Sigmoid colon (tissue), 7 donors: ENCODE data around the gene RFC5. TPM values are rescaled to one million over a fixed set of nuclear protein-coding genes. Genes with fewer than 3 reads are reported as not detected.

Experiments
- DNase-seq: peaks from one replicate; pipeline ENCODE4 v3.0.0-alpha.2; 2019
- H3K27ac ChIP-seq, 4 donors: fragments of 200-600 bp; sonication (generic); one replicate each; pipeline ENCODE4 v1.5.1; 2016 to 2019; ENCODE audit warnings: mild to moderate bottlenecking in 1 of 4
- H3K27me3 ChIP-seq, 3 donors: fragments of 200-600 bp; sonication (generic); one replicate each; pipeline ENCODE4 v1.5.1; 2019; ENCODE audit warnings: mild to moderate bottlenecking in 1 of 3
- H3K36me3 ChIP-seq, 4 donors: fragments of 200-600 bp; sonication (generic); one replicate each; pipeline ENCODE4 v1.5.1; 2016 to 2019
- H3K4me1 ChIP-seq, 4 donors: fragments of 200-600 bp; sonication (generic); one replicate each; pipeline ENCODE4 v1.5.1; 2017 to 2019
- H3K4me3 ChIP-seq, 4 donors: fragments of 200-600 bp; sonication (generic); one replicate each; pipeline ENCODE4 v1.5.1; 2017 to 2019; ENCODE audit warnings: mild to moderate bottlenecking in 2 of 4, moderate library complexity in 1 of 4
- H3K9me3 ChIP-seq, 4 donors: fragments of 200-600 bp in 3 of 4; sonication (generic) in 3 of 4; one replicate each; pipeline versions ENCODE4 v1.5.1 to v1.6.1; 2013 to 2019
- EP300 ChIP-seq, 4 donors: sonication (generic); formaldehyde crosslinking; IDR thresholded peaks; one replicate each; pipeline ENCODE4 v1.6.1; 2017; ENCODE audit warnings: antibody characterized with exemption in 4 of 4
- POLR2A ChIP-seq, 2 donors: fragments of 450-650 bp; IDR thresholded peaks; one replicate each; pipeline ENCODE4 v1.6.1; 2016; ENCODE audit warnings: antibody characterized with exemption in 2 of 2, mild to moderate bottlenecking in 2 of 2, moderate library complexity in 2 of 2
- POLR2AphosphoS5 ChIP-seq, 4 donors: sonication (generic); formaldehyde crosslinking; IDR thresholded peaks; one replicate each; pipeline ENCODE4 v1.6.1; 2017; ENCODE audit warnings: antibody characterized with exemption in 4 of 4
- WGBS, 2 donors: extraction: QIAGEN DNeasy Blood & Tissue Kit; methylation state at CpG; one replicate each; pipeline ENCODE4 v1.1.7; 2013; 5-methylcytosine and 5-hydroxymethylcytosine counted together
- intact Hi-C: fragments of 100-400 bp; cut with DNase I; formaldehyde crosslinking; loops from one replicate; pipeline ENCODE4 v1.15.1; 2023
- polyA plus RNA-seq, 3 donors: library from polyadenylated mRNA; stranded (reverse); fragments of 200-250 nt; gene quantifications; one replicate each; pipeline ENCODE4 v1.2.3, GENCODE V29; 2013
- total RNA-seq, 4 donors: library from RNA; depleted of rRNA; stranded (reverse); fragments of >200 nt; gene quantifications; one replicate each; pipeline ENCODE4 v1.1.0, GENCODE V29; 2016
- TF ChIP-seq, protein P1 (sequence below), 4 experiments: fragments of 450-650 bp in 3 of 4; fragments of 200-600 bp in 1 of 4; IDR thresholded peaks; one replicate each; pipeline ENCODE4 v1.5.1; 2016 to 2019; ENCODE audit warnings: antibody characterized with exemption in 4 of 4, mild to moderate bottlenecking in 3 of 4, moderate library complexity in 2 of 4
- donor health status: healthy with polysubstance abuse.
- donor health status: Bipolar disorder and iron deficiency.
- donor health status: healthy.

The RFC5 gene
- total and polyA plus RNA-seq, 7 donors = 6.9 to 15.1 (median 10.7) TPM

DNA sequence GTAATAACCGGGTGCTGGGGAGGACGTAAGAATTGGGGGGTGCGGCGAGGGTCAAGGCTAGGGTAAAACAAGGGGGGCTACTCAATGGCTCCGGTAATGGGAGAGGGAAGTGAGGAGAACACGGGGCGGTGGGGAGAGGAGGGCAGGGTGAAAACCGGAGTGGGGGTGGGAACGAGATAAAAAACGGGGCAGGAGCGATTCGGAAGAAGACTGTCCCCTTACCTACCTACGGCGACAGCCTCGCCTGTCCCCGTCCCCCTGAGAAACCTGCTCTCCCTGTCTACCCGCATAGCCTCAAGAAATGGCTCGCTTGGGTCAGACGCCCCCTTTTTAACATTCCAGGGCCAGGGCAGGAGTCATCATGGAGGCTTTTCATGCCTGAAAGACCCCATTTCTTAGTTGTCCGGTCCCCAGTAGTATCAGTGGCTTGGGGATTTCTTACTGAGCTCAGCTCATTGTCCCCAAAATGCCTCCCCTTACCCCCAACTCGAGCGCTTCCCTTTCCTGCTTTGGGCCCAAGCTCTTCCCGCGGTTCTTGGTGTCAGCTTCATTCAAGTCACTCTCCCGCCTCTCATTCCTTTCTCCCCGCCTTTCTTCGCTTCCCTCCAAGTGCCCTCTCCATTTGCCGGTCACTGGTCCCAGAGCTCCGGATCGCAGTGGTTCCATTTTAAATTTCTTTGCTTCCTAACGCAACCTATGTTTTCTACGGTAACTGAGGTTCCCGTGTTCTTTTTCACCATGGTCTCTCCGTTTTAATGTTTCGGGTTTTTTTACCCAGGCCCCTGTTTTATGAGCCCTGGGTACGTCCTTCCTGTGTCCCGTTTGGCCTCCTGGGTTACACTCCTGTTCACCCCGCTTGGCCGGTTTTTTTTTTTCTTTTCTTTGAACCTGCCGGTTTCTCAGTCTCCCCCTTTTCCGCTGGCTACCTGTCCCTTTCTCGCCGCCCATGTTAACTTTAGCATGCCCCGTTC, 45.7 kb downstream of the RFC5 start:
- peaks cover 0 to 36% (median 23%) of the 10 kb centered on the region in 4 donors for H3K4me1 ChIP-seq
- intact Hi-C loops = loop anchor here (1.0 to 10.0 kb wide), 6 partner anchors 41 to 473 kb away; partner anchors contain the start of genes RFC5 and TAOK3
- H3K9me3 ChIP-seq = no peaks in the 10 kb centered on the region
- WGBS, 2 donors = 1% methylated on average over 44 of the region's 44 CpGs
- H3K27me3 ChIP-seq = no peaks in the 10 kb centered on the region
- H3K36me3 ChIP-seq = no peaks in the 10 kb centered on the region
- TF ChIP-seq POLR2AphosphoS5 (IDR thresholded peaks at IDR 0.05) (peak in 2 of 4 donors; percentile 44 to 45), EP300 (IDR thresholded peaks at IDR 0.05) (no peak)
- H3K4me3 ChIP-seq = peak overlapping the region; percentile 81 to 89 (median 84)
- peak; percentile 78 for DNase-seq
- peak overlapping the region; percentile 94 to 98 (median 98) for H3K27ac ChIP-seq

DNA sequence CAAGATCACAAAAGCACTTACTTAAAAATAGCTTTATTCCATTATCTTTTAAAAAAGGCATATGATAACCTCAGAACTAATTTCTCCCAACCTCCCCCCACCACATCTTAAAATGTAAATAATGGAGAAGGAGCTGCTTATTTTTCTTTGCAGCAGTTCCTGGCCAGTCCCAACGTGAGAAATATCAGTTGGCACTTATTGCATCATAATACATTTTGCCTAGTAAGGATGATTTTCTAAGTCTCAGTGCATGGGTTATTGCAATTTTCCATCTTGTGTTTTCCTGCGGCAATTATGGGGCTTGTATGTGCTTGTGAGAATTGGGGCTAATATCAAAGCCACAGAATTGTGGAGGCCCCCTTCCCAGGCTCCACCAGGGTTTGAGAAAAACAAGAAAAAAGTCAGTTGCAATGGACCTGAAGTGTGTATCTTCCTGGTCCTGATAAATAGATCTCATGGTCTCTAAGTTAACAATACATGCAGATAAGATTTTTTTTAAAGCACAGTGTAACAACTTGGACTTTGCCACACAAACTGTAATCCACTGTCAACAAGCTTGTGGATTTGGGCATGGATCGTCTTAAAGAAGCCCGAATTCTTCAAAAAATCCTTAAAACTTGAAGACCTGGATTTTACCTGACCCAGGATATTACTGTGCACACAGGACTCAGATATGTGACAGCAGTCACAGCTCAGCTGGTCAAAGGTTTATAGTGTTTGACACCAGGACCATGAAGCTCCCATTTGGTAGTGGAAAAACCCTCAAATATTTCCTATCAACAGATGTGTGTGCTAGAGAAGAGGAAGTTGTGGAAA, 47.3 kb downstream of the RFC5 start:
- no peak for DNase-seq
- Histone ChIP-seq H3K9me3 (no peaks in the 10 kb centered on the region), H3K27me3 (no peaks in the 10 kb centered on the region), H3K4me1 (peaks cover 0 to 35% (median 21%) of the 10 kb centered on the region in 4 donors), H3K4me3 (no peak overlapping the region), H3K27ac (peak overlapping the region in 3 of 4 donors; percentile 9 to 98 (median 97)), H3K36me3 (no peaks in the 10 kb centered on the region)
- intact Hi-C loops = loop anchor here (2.0 to 10.0 kb wide), 5 partner anchors 39 to 471 kb away; partner anchors contain the start of gene TAOK3
- no peak for TF ChIP-seq EP300 (IDR thresholded peaks at IDR 0.05)
- TF ChIP-seq POLR2AphosphoS5 (IDR thresholded peaks at IDR 0.05) = no peak
- no peak for TF ChIP-seq POLR2A (IDR thresholded peaks at IDR 0.05)
- TF ChIP-seq, protein P1, sequence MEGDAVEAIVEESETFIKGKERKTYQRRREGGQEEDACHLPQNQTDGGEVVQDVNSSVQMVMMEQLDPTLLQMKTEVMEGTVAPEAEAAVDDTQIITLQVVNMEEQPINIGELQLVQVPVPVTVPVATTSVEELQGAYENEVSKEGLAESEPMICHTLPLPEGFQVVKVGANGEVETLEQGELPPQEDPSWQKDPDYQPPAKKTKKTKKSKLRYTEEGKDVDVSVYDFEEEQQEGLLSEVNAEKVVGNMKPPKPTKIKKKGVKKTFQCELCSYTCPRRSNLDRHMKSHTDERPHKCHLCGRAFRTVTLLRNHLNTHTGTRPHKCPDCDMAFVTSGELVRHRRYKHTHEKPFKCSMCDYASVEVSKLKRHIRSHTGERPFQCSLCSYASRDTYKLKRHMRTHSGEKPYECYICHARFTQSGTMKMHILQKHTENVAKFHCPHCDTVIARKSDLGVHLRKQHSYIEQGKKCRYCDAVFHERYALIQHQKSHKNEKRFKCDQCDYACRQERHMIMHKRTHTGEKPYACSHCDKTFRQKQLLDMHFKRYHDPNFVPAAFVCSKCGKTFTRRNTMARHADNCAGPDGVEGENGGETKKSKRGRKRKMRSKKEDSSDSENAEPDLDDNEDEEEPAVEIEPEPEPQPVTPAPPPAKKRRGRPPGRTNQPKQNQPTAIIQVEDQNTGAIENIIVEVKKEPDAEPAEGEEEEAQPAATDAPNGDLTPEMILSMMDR (IDR thresholded peaks at IDR 0.05) = no peak
- WGBS, 2 donors = 13 to 62% methylated on average over 4 of the region's 4 CpGs

DNA sequence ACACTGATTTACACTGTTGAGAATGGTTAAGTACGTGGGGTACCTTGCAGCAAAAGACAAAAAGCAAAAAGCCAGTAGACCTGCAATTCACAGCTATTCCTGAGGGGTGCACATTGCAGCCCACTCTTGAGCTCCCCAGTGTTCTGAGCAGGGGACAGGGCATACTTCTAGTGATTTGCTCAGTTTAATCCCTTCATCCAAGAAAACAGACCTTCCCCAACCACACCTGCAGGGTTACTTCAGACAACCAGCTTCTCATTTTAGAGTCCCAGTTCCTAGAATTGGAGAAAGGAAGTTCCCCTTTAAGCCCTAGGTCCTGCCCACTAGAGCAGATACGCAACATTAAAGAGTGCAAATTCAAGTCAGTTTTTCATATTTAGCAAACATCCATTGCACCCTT, 48.1 kb downstream of the RFC5 start:
- Histone ChIP-seq H3K4me3 (no peak overlapping the region), H3K9me3 (no peaks in the 10 kb centered on the region), H3K36me3 (no peaks in the 10 kb centered on the region), H3K27me3 (no peaks in the 10 kb centered on the region), H3K27ac (peak overlapping the region in 2 of 4 donors; percentile 4 to 98), H3K4me1 (peaks cover 0 to 27% (median 13%) of the 10 kb centered on the region in 4 donors)
- no peak for DNase-seq
- TF ChIP-seq EP300 (IDR thresholded peaks at IDR 0.05) (no peak), POLR2A (IDR thresholded peaks at IDR 0.05) (no peak), POLR2AphosphoS5 (IDR thresholded peaks at IDR 0.05) (no peak)
- TF ChIP-seq, protein P1 (IDR thresholded peaks at IDR 0.05) = no peak
- 15 to 19% methylated on average over 2 of the region's 2 CpGs for WGBS, 2 donors
- intact Hi-C loops = loop anchor here (5.0 to 10.0 kb wide), 4 partner anchors 58 to 470 kb away; partner anchors contain the start of gene TAOK3

DNA sequence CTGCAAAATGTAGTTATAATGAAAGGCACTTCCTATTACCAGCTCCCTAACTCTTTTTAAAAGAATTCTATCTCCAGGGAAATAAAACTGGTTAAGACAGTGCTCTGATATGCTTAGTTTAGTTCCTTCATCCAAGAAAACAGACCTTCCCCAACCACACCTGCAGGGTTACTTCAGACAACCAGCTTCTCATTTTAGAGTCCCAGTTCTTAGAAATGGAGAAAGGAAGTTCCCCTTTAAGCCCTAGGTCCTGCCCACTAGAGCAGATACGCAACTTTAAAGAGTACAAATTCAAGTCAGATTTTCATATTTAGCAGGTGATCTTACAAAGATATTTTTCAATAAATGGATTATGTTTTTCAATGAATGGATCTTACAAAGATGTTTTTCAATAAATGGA, 48.9 kb downstream of the RFC5 start:
- no peaks in the 10 kb centered on the region for H3K9me3 ChIP-seq
- H3K27me3 ChIP-seq = no peaks in the 10 kb centered on the region
- no peak for DNase-seq
- intact Hi-C loops = loop anchor here (10.0 kb wide), 1 partner anchor 469 kb away; no protein-coding TSS in a partner anchor
- no peak overlapping the region for H3K27ac ChIP-seq
- H3K4me3 ChIP-seq = no peak overlapping the region
- TF ChIP-seq, protein P1 (IDR thresholded peaks at IDR 0.05) = no peak
- TF ChIP-seq POLR2A (IDR thresholded peaks at IDR 0.05) (no peak), POLR2AphosphoS5 (IDR thresholded peaks at IDR 0.05) (no peak), EP300 (IDR thresholded peaks at IDR 0.05) (no peak)
- H3K36me3 ChIP-seq = no peaks in the 10 kb centered on the region
- WGBS, 2 donors = 52 to 77% methylated on average over 1 of the region's 1 CpG
- H3K4me1 ChIP-seq = peaks cover 0 to 21% (median 8%) of the 10 kb centered on the region in 4 donors
